HL-60/S4 treated with retinoic acid at 250 ng/mL for 4 days and 3 days (cell line): Measurements from ENCODE around the gene SYNGR1.

ENCODE experiments used
- in situ Hi-C: fragments of 300-500 bp; cut with MboI; formaldehyde crosslinking; loops from 2 replicates; pipeline ENCODE4 v1.7.0; 2022; ENCODE audit warnings: low sequenced_read_pairs

The SYNGR1 gene, protein sequence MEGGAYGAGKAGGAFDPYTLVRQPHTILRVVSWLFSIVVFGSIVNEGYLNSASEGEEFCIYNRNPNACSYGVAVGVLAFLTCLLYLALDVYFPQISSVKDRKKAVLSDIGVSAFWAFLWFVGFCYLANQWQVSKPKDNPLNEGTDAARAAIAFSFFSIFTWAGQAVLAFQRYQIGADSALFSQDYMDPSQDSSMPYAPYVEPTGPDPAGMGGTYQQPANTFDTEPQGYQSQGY

DNA sequence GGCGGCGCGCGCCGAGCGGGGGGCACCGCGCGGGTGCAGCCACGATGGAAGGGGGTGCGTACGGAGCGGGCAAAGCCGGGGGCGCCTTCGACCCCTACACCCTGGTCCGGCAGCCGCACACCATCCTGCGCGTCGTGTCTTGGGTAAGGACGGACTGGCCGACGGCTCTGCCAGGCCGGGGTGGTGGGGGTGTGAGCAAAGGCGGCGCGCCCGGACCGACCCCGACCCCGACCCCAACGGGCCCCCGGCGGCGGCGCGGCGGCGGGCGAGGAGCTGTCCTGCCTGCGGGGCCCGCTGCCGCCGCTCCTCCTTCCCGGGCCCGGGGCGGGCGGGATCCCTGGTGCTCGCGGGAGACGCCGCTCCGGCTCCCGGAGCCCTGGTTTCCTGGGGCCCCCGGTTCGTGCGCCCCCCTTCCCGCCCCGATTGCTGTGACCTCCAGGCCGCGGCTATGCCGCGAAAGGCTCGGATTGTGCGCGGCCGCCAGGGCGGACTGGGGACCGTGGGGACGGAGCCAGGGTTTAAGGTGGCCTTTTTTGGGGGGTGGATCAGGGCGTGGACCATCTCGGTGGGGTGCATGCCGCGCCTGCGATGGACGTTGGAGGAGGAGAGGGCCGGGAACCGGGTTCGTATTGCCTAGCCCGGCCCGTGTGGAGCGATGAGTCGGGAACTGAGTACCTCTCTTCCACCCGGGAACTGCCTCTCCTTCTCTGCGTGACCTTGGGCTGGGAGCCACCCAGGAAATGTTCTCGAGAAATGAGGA, at the start of gene SYNGR1:
SYNGR1 (plus strand) TSS at position 25 of the 760 bp plus-strand sequence; CDS start at position 45, 20 bp downstream.
- in situ Hi-C loops = no loop called here

DNA sequence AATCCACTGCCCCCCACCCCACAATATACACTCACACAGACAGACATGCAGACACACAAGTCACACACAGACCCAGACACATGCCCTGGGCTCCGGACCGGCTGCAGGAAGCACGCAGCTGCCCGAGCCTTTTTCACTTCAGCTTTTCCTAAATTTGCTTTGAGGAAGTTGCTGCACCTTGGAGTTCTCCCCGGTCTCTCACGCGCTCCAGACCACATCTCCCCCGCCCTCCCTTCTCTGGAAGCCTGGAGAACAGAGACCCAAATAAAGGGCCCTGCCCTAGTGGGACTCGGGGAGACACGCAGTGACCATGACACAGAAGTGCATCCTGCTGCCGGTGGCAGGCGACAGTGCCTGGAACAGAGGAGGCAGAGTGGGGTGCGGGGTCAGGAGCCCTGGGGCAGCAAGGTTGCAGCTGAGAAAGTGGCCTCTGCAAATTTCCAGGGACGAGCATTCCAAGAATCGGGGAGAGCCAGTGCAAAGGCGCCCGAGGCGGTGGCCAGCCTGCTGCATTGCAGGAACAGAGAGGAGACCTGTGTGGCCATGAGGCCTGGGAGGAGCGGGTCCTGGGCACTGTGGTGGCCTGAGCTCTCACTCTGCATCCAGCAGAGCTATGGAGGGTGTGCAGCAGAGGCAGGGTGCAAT, 49.5 kb upstream of the SYNGR1 start:
- in situ Hi-C loops = no loop called here

DNA sequence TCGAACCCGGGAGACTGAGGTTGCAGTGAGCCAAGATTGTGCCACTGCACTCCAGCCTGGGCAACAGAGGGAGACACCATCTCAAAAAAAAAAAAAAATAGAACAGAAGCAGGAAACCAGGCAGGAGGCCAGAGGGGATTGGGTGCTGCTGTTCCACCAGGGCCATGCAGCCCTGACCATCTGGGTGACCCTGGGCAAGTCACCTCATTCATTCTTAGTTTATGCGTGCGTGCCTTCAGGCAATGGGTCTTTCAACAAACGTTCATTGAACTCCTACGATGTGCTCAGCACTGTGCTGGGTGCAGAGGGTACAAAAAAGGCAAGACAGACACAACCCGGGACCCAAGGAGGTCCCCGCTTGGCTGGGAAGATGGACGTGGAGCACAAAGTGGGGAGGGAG, 48.7 kb upstream of the SYNGR1 start:
- in situ Hi-C loops = no loop called here

DNA sequence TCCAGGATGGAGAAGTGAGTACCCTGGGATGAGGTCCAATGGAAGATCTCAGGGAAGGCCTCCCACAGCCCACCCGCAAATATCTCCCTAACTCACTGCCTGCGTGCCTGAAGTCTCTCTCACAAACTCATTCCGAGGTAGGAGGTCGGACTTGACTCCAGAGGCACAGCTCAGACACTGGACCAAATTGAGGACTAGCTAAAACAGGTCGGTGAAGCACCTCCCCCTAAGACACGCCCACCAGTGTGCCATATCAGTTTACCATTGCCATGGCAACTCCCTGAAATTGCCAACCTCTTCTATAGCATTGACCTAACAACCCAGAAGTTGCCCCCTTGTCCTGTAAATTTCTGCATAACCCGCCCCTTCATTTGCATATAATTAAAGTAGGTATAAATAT, 47.9 kb upstream of the SYNGR1 start:
- in situ Hi-C loops = no loop called here

DNA sequence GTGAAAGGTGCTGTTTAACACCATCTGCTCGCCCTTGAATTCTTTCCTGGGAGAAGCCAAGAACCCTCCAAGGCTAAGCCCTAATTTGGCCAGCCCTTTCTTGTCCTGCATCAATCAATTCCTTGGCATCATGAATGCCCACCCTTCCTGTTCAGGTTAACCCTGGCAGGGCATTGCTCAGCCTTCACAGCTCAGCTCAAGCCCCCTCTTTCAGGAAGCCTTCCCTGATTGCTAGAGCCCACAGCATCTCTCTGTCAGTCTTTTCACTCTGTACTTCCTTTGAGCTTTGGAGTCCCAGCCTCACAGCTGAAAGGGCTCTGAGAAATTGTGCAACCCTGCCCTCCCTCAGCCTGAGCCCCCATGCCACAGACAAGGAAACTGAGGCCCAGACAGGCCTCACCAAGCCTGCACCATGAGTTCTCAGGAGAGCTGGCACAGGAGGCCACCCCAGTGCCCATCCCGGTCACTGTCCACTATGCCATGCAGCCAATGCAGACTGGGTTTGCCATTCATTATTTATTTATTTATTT, 47.3 kb upstream of the SYNGR1 start:
- in situ Hi-C loops = no loop called here

DNA sequence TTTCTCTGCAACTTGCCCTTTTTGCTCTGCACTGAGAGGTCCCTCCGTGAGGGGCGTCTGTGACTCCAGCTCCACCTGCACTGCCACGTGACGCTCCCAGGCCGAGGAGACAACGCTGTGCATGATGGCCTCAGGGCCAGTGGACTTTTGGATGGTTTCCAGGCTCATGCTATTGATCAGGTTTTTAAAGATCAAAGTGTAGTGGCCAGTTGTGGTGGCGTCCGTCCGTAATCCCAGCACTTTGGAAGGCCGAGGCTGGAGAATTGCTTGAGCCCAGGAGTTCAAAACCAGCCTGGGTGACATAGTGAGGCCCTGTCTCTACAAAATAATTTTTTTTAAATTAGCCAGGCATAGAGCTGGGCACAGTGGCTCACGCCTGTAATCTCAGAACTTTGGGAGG, 46.4 kb upstream of the SYNGR1 start:
- in situ Hi-C loops = no loop called here

DNA sequence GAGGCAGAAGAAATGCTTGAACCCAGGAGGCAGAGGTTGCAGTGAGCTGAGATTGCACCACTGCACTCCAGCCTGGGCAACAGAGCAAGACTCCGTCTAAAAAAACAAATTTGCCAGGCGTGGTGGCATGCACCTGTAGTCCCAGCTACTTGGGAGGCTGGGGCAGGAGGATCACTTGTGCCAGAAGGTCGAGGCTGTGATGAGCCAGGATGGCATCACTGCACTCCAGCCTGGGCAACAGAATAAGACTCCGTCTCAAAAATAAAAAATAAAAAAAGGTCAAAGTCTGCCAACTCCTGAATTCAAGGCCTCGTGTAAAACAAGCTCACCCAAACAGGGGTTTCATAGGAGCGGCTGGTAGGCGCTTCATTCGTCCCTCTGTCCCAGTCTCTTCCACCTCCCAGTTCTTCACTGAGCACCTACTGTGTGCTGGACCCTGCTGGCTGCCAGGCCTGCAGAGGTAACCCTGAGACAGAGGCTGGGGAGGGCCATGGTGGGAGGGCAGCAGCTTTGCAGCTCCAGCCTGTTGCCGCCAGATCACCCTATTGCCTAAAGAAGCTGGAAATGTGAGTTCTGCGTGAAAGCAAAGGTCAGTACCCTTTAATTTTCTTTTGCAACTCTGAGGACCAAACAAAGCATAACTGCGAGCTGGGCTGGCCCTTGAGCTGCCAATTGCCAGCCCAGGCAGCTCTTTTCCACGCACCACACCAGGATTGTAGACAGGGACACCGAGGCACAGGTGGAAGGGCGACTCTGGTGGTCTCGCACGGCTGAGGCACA, 45.7 kb upstream of the SYNGR1 start:
- in situ Hi-C loops = no loop called here

DNA sequence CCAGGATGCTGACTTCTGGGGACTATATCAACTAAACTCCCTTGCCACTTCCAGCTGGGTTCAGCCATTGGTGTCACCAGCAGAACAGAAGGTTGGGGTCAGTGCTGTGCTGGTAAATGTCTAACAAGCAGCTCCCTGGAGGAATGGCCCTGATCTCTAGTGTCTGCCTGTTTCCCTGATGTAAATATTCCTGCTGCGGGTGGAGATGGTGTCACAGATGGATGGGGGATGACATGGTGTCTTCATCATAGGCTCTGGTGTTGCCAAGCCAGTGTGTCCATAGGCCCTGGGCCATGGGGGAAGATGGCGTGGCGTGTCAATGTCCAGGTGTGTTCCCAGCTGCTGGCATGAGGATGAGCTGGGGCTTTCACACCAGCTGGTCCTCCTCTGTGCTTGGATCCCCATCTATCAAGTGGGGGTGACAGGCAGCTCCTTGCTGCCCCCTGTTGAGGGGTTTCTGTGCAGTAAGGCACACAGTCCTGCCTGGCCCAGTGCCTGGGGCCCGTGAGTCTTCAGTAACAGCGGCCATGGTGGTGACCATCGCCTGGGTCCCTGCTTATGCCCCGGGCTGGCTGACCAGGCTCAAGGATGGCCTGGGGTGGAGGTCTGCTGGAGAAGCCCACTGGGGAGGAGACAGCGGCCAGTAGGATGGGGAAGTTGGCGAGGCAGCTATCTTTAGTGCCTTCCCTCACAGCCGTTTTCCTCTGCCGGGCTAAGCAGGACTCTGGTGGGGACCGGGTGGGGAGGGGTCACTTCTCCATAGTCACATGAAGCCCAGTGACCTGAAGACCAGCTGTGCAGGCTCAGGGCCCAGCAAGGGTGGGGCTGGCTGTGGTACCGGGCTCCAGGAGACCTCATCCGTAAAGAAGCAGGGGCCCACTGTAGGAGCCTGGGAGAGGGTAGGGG, 43.1 kb upstream of the SYNGR1 start:
- in situ Hi-C loops = no loop called here

DNA sequence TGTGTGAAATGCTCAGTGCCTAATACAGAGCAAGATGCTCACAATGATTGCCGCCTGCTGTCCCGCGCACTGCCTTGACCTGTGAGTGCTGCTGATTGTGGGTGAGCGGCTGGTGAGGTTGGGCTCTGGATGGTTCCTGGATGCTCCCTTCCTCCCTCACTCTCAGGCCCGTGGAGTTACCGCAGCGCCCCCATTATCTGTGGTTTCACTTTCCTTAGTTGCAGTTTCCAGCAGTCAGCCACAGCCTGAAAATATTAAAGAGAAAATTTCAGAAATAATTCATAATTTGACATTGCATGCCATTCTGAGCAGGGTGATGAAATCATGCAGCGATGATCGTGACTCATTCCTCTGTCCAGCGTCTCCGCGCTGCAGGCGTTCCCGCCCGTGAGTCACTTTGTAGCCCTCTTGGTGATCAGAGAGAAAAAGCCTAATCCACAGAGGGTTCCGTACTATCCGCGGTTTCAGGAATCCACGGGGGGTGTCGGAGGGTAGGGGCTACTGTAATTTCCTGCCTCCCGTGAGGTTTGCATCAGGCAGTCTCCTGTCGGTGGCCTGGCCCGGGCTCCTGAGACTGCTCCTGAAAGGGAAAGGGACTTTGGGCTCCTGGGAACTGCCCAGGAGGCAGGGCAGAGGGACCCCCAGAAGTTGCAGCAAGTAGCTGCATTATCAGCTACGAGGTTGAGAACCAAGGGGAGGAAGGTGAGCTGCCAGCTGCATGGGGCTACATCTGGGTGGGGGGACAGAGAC, 41.0 kb upstream of the SYNGR1 start:
- in situ Hi-C loops = no loop called here

DNA sequence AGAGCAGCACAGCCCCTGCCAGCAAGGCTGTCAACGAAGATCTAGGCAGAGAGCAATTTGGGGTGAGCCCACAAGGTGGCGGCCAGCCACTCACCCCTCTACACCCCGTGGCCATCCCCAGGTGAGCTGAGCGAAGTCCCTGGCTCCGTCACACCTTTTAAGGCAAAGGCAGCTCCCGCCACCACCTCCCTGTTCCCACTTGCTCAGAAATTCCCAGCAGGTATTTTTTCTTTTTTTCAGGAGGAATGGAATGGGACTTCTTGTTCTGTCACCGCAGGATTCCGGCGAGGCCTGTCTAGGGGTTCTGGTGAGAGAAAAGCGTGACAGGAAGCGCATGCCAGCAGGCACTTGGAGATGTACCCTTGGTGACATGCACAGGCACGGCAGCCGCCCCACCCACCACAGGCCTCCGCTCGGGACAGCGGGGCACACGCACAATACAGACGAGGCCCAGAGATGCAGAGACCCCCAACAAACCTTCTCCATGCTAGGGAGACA, 40.4 kb upstream of the SYNGR1 start:
- in situ Hi-C loops = no loop called here

DNA sequence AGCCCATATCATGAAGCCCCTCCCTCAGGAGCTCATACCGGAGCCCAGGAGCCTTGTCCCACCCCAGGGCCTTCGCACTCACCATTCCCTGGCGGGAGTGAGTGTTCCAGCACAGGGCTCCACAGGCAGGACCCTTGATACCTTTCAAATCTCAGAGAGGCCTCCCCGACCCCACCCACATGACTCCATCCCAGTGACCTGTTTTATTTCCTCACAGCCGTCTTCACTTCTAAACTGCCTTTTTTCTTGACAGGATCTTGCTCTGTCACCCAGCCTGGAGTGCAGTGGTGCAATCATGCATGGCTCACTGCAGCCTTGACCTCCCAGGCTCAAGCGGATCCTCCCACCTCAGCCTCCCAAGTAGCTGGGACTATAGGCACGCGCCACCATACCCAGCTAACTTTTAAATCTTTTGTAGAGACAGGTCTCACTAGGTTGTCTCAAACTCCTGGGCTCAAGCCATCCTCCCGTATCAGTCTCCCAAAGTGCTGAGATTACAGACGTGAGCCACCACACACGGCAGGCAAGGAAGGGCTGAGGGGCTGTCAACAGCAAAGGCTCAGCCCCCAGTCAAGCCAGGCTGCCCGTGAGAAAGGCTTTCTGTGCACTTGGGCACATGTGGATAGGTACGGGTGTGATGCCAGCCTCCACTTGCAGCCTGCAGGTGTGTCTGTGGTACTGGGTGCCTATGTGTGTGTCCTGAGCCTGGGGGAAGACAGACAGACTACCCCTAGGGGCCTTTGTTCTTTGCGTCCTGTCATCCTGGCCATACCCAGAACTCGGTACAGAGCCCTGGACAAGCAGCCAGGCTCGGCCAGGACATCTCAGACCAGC, 39.7 kb upstream of the SYNGR1 start:
- in situ Hi-C loops = loop anchor here (5.0 kb wide), 1 partner anchor 133 kb away; no protein-coding TSS in a partner anchor

DNA sequence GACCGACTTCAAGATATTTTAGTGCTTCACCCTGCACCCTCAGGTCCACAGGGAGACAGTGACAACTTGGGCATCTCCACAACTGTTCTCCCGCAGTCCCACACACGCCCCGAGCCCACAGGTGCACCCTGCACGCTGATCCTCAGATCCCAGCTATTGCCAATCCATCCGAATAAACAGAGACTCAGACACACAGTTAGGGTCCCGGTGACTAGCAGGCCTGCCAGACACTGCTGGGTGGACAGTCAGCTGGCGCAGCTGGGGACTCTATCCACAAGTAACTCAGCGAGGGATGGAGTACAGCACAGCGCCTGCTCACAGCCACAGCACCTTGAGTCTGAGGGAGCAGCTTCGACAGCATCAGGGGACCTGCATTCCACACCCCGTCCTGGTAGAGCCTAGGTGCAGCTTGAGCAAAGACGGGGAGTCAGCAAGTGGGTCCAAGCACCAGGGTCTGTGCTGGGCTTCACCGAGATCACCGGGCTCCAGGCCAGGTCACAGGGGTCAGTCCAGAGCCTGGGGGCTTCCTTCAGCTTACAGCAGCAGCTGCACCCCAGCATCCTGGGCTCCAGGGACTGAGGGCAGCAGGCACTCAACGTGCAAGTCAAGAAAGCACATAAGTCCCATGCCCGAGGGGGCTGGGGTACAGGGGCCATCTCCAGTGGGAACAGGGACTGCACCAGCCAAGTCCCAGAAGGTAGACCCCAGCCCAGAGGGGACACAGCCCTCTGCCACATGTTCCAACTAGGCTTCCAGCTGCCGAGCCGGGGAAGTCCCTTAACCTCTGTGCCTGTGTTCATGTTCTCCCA, 38.0 kb upstream of the SYNGR1 start:
- in situ Hi-C loops = loop anchor here (5.0 kb wide), 1 partner anchor 134 kb away; no protein-coding TSS in a partner anchor

DNA sequence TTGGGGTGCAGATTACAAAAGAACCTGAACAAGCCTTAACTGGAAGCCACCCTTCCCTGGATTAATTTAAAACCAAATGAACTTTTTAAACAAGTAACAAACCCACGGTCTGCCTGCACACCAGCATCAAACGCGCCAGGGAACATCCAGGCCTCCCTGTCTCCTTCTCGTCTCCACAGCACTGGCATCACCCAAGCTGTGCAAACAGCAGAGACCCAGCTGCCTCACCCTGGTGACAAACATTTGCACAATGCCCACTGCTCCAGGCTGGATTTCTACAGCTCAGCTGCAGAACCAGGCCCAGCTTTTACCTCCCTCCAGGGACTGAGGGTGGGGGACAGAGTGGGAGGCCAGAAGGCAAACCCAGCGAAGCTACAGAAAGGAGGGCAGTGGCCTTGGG, 37.4 kb upstream of the SYNGR1 start:
- in situ Hi-C loops = loop anchor here (5.0 kb wide), 1 partner anchor 135 kb away; no protein-coding TSS in a partner anchor

DNA sequence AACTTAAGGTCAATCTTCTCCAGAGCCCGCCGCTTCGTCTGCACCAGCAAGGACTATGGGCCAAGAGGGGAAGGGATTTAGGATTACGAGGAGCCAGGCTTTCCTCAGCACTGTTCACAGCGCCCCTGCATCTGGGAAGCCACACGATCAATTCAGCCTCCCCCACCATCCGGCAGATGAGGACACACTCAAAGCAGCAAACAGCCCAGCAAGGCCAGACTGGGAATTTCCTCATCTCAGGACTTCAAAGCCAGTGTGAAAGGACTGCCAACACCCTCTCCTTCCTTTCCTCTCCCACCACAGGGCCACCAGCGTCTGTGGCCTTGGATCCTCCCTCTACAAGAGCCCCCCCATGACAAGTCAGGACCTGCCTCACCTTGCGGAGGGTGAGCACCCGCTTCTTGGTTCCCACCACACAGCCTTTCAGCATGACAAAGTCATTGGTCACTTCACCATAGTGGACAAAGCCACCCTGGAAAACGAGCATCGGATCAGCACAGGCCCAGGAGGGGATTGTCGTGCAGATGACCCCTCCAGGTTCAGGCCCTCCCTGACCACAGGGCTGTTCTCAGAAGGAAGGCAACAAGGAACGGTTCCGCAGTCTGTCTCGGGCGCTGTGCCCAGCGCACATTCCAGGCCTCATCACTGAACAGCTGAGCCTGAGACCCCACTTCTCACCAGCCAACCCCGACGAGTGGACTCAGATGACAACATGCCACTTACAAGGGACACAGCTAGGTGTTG, 36.4 kb upstream of the SYNGR1 start:
- in situ Hi-C loops = loop anchor here (5.0 kb wide), 1 partner anchor 136 kb away; no protein-coding TSS in a partner anchor

DNA sequence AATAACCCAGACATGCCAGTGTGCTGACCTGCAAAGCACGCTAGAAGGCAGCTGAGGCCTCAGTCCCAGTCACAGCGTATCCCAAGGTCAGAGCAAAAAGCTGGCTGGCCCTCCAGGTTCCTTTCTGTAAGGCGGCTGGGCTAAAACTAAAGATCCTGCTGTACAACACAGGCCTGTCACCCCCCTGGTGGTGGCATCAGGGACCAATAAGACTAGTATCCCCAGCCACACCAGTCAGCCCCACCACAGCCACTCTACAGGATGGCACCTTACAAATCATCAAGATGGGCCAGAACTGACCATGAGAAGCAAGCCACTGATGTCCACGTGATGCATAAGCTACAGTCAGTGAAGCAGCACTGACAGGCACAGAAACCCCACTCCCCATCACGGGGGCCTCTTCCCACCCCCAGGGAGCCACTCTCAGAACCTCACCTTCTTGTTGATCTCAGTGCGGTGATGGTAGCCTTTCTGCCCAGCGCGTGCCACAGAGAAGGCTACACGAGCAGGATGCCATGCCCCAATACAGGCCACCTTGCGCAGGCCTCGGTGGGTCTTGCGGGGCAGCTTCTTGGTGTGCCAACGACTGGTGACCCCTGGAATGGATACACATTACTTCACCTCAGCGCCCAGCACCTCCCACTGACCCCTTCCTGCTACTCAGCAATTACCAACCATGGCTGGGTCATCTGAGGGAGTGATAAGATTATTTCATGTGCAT, 35.4 kb upstream of the SYNGR1 start:
- in situ Hi-C loops = loop anchor here (5.0 kb wide), 1 partner anchor 137 kb away; no protein-coding TSS in a partner anchor

DNA sequence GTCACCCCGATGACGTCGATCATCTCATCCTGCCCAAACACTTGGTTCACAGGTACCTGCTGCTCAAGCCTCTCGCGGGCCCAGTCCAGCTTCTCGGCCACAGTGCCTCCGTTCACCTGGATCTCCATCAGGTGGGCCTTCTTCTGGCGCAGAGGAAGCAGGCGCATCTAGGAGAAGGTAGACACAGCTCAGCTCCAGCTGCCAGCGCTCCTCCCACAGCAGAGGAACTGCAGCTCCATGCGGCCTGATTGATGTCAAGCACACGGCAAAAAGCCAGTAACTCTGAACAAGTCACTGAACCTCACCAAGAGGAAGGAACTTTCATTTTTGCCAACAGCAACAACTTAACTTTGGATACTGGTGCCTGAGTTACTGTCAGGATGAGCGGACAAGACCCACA, 34.4 kb upstream of the SYNGR1 start:
- in situ Hi-C loops = no loop called here
